Parathyroid adenoma (tissue), 2 donors: ENCODE data around the gene PBX1.
A peak's percentile ranks its signal among the peaks of the same experiment; 100 is the strongest.

ENCODE experiments used
- H2AFZ ChIP-seq: fragments of 300-600 bp; sonication (generic); one replicate; pipeline ENCODE4 v1.7.0; 2017; ENCODE audit warnings: antibody characterized with exemption, mild to moderate bottlenecking
- H3K27ac ChIP-seq: fragments of 300-600 bp; sonication (generic); one replicate; pipeline ENCODE4 v1.7.0; 2017
- H3K27me3 ChIP-seq: fragments of 300-600 bp; sonication (generic); one replicate; pipeline ENCODE4 v1.7.0; 2017; ENCODE audit warnings: low read length; ENCODE audit not compliant: control insufficient read depth, insufficient read depth
- H3K36me3 ChIP-seq: fragments of 300-600 bp; sonication (generic); one replicate; pipeline ENCODE4 v1.7.0; 2017; ENCODE audit warnings: low read length; ENCODE audit not compliant: control insufficient read depth, insufficient read depth
- H3K4me1 ChIP-seq: fragments of 300-600 bp; sonication (generic); one replicate; pipeline ENCODE4 v1.7.0; 2017; ENCODE audit warnings: control low read depth
- H3K4me2 ChIP-seq: fragments of 300-600 bp; sonication (generic); one replicate; pipeline ENCODE4 v1.7.0; 2017; ENCODE audit warnings: low read length
- H3K4me3 ChIP-seq: fragments of 300-600 bp; sonication (generic); one replicate; pipeline ENCODE4 v1.7.0; 2017; ENCODE audit warnings: low read depth, low read length
- H3K79me2 ChIP-seq: fragments of 300-600 bp; sonication (generic); one replicate; pipeline ENCODE4 v1.7.0; 2017; ENCODE audit warnings: control low read depth
- H3K9ac ChIP-seq: fragments of 300-600 bp; sonication (generic); one replicate; pipeline ENCODE4 v1.7.0; 2017; ENCODE audit warnings: mild to moderate bottlenecking
- H3K9me3 ChIP-seq: fragments of 300-600 bp; sonication (generic); one replicate; pipeline ENCODE4 v1.7.0; 2017; ENCODE audit warnings: low read length; ENCODE audit not compliant: control insufficient read depth
- TF ChIP-seq, protein P1 (sequence below): fragments of 300-600 bp; sonication (generic); IDR thresholded peaks from one replicate; pipeline ENCODE4 v1.7.0; 2017; ENCODE audit warnings: antibody characterized with exemption, mild to moderate bottlenecking
- donor health status: primary hyperparathyroidism.

PBX1 gene

DNA sequence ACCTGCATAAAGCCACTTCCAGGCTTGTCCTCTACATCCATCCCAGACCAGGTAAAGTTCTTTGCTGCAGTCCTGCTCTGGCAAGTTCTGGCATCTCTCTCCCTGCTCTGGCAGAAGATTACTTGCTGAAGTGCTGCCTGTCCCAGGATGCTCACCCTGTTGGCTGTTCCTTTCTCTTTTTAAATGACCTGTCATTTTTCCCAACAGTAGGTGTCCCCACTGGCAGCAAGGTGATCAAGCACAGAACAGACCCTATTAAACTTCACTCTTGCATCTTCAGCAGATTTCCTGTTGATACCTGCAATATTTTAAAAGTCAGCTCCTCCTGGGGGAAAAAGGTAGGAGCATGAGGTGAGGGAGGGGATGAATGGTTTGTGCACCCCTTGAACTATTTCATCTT, 332.6 kb downstream of the PBX1 start:
- Histone ChIP-seq H3K4me1 (peaks cover 5% of the 10 kb centered on the region), H3K27me3 (no peaks in the 10 kb centered on the region), H3K36me3 (no peaks in the 10 kb centered on the region), H3K27ac (no peak overlapping the region), H3K9ac (no peak overlapping the region), H3K79me2 (no peaks in the 10 kb centered on the region), H2AFZ (no peak overlapping the region), H3K9me3 (no peaks in the 10 kb centered on the region), H3K4me3 (no peak overlapping the region), H3K4me2 (no peak overlapping the region)
- TF ChIP-seq, protein P1, sequence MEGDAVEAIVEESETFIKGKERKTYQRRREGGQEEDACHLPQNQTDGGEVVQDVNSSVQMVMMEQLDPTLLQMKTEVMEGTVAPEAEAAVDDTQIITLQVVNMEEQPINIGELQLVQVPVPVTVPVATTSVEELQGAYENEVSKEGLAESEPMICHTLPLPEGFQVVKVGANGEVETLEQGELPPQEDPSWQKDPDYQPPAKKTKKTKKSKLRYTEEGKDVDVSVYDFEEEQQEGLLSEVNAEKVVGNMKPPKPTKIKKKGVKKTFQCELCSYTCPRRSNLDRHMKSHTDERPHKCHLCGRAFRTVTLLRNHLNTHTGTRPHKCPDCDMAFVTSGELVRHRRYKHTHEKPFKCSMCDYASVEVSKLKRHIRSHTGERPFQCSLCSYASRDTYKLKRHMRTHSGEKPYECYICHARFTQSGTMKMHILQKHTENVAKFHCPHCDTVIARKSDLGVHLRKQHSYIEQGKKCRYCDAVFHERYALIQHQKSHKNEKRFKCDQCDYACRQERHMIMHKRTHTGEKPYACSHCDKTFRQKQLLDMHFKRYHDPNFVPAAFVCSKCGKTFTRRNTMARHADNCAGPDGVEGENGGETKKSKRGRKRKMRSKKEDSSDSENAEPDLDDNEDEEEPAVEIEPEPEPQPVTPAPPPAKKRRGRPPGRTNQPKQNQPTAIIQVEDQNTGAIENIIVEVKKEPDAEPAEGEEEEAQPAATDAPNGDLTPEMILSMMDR = peak; percentile 15

GRCh38 chr1:164895026-164895912, 336.3 kb downstream of the PBX1 start:
- TF ChIP-seq, protein P1 = no peak
- Histone ChIP-seq H3K27me3 (no peaks in the 10 kb centered on the region), H3K9me3 (no peaks in the 10 kb centered on the region), H2AFZ (no peak overlapping the region), H3K4me2 (no peak overlapping the region), H3K79me2 (no peaks in the 10 kb centered on the region), H3K4me3 (no peak overlapping the region), H3K9ac (no peak overlapping the region), H3K36me3 (no peaks in the 10 kb centered on the region), H3K27ac (no peak overlapping the region), H3K4me1 (peaks cover 5% of the 10 kb centered on the region)

- TF ChIP-seq, protein P1 = no peak
Observed at GRCh38 chr1:164901031-164901430, 342.0 kb downstream of the PBX1 start.

More at GRCh38 chr1:164901031-164901430, 342.0 kb downstream of the PBX1 start:
- H3K27me3 ChIP-seq = no peaks in the 10 kb centered on the region
- H3K36me3 ChIP-seq = no peaks in the 10 kb centered on the region
- H3K79me2 ChIP-seq = no peaks in the 10 kb centered on the region
- H3K4me3 ChIP-seq = no peak overlapping the region
- H3K27ac ChIP-seq = no peak overlapping the region
- no peaks in the 10 kb centered on the region for H3K9me3 ChIP-seq
- H3K4me1 ChIP-seq = no peaks in the 10 kb centered on the region
- no peak overlapping the region for H2AFZ ChIP-seq
- H3K9ac ChIP-seq = no peak overlapping the region
- no peak overlapping the region for H3K4me2 ChIP-seq
